ENCODE data around the gene NEGR1.

The NEGR1 gene

GRCh38 chr1:71462247-71462646, 820.1 kb downstream of the NEGR1 start:
- Histone ChIP-seq H3K27ac (ENCODE audit: insufficient read depth, low read length, poor library complexity, severe bottlenecking) (no peak overlapping the region), H3K36me3 (ENCODE audit: control insufficient read depth, insufficient read depth, low read length) (no peaks in the 10 kb centered on the region), H3K4me1 (ENCODE audit: control insufficient read depth, insufficient read depth, low read length, poor library complexity, severe bottlenecking) (no peaks in the 10 kb centered on the region), H3K9me3 (ENCODE audit: control insufficient read depth, low read length) (no peaks in the 10 kb centered on the region), H3K27me3 (replicated peaks; ENCODE audit: control insufficient read depth, insufficient read depth, low read length, poor library complexity, severe bottlenecking) (no peaks in the 10 kb centered on the region), H3K4me3 (ENCODE audit: insufficient read depth, low read depth, low read length, poor library complexity, severe bottlenecking) (no peak overlapping the region)
- no peak for DNase-seq

- Histone ChIP-seq H3K9me3 (ENCODE audit: control insufficient read depth, low read length) (no peaks in the 10 kb centered on the region), H3K27me3 (replicated peaks; ENCODE audit: control insufficient read depth, insufficient read depth, low read length, poor library complexity, severe bottlenecking) (no peaks in the 10 kb centered on the region)
- no peak for DNase-seq
Observed at GRCh38 chr1:71461416-71461815, 820.9 kb downstream of the NEGR1 start.

GRCh38 chr1:71448444-71448843, 833.9 kb downstream of the NEGR1 start:
- no peak for DNase-seq
- no peaks in the 10 kb centered on the region for H3K4me1 ChIP-seq (ENCODE audit: control insufficient read depth, insufficient read depth, low read length, poor library complexity, severe bottlenecking)
- no peak overlapping the region for H3K27ac ChIP-seq (ENCODE audit: insufficient read depth, low read length, poor library complexity, severe bottlenecking)
- H3K4me3 ChIP-seq (ENCODE audit: insufficient read depth, low read depth, low read length, poor library complexity, severe bottlenecking): no peak overlapping the region
- H3K36me3 ChIP-seq (ENCODE audit: control insufficient read depth, insufficient read depth, low read length): no peaks in the 10 kb centered on the region
- H3K9me3 ChIP-seq (ENCODE audit: control insufficient read depth, low read length): no peaks in the 10 kb centered on the region
- H3K27me3 ChIP-seq (replicated peaks; ENCODE audit: control insufficient read depth, insufficient read depth, low read length, poor library complexity, severe bottlenecking): no peaks in the 10 kb centered on the region

More at GRCh38 chr1:71461416-71461815, 820.9 kb downstream of the NEGR1 start:
- no peak overlapping the region for H3K27ac ChIP-seq (ENCODE audit: insufficient read depth, low read length, poor library complexity, severe bottlenecking)
- H3K36me3 ChIP-seq (ENCODE audit: control insufficient read depth, insufficient read depth, low read length): no peaks in the 10 kb centered on the region
- no peaks in the 10 kb centered on the region for H3K4me1 ChIP-seq (ENCODE audit: control insufficient read depth, insufficient read depth, low read length, poor library complexity, severe bottlenecking)
- H3K4me3 ChIP-seq (ENCODE audit: insufficient read depth, low read depth, low read length, poor library complexity, severe bottlenecking): no peak overlapping the region

GRCh38 chr1:71438626-71439025, 843.7 kb downstream of the NEGR1 start:
- Histone ChIP-seq H3K27me3 (replicated peaks; ENCODE audit: control insufficient read depth, insufficient read depth, low read length, poor library complexity, severe bottlenecking) (no peaks in the 10 kb centered on the region), H3K4me1 (ENCODE audit: control insufficient read depth, insufficient read depth, low read length, poor library complexity, severe bottlenecking) (no peaks in the 10 kb centered on the region), H3K36me3 (ENCODE audit: control insufficient read depth, insufficient read depth, low read length) (no peaks in the 10 kb centered on the region), H3K27ac (ENCODE audit: insufficient read depth, low read length, poor library complexity, severe bottlenecking) (no peak overlapping the region), H3K4me3 (ENCODE audit: insufficient read depth, low read depth, low read length, poor library complexity, severe bottlenecking) (no peak overlapping the region), H3K9me3 (ENCODE audit: control insufficient read depth, low read length) (no peaks in the 10 kb centered on the region)
- no peak for DNase-seq

- Histone ChIP-seq H3K36me3 (ENCODE audit: control insufficient read depth, insufficient read depth, low read length) (no peaks in the 10 kb centered on the region), H3K4me3 (ENCODE audit: insufficient read depth, low read depth, low read length, poor library complexity, severe bottlenecking) (no peak overlapping the region), H3K27ac (ENCODE audit: insufficient read depth, low read length, poor library complexity, severe bottlenecking) (no peak overlapping the region), H3K4me1 (ENCODE audit: control insufficient read depth, insufficient read depth, low read length, poor library complexity, severe bottlenecking) (no peaks in the 10 kb centered on the region), H3K9me3 (ENCODE audit: control insufficient read depth, low read length) (no peaks in the 10 kb centered on the region), H3K27me3 (replicated peaks; ENCODE audit: control insufficient read depth, insufficient read depth, low read length, poor library complexity, severe bottlenecking) (no peaks in the 10 kb centered on the region)
- no peak for DNase-seq
Observed at GRCh38 chr1:71435951-71436350, 846.4 kb downstream of the NEGR1 start.

GRCh38 chr1:71434240-71434639, 848.1 kb downstream of the NEGR1 start:
- Histone ChIP-seq H3K27ac (ENCODE audit: insufficient read depth, low read length, poor library complexity, severe bottlenecking) (no peak overlapping the region), H3K9me3 (ENCODE audit: control insufficient read depth, low read length) (no peaks in the 10 kb centered on the region), H3K36me3 (ENCODE audit: control insufficient read depth, insufficient read depth, low read length) (no peaks in the 10 kb centered on the region), H3K4me1 (ENCODE audit: control insufficient read depth, insufficient read depth, low read length, poor library complexity, severe bottlenecking) (no peaks in the 10 kb centered on the region), H3K27me3 (replicated peaks; ENCODE audit: control insufficient read depth, insufficient read depth, low read length, poor library complexity, severe bottlenecking) (no peaks in the 10 kb centered on the region), H3K4me3 (ENCODE audit: insufficient read depth, low read depth, low read length, poor library complexity, severe bottlenecking) (no peak overlapping the region)
- no peak for DNase-seq

- Histone ChIP-seq H3K27ac (ENCODE audit: insufficient read depth, low read length, poor library complexity, severe bottlenecking) (no peak overlapping the region), H3K4me1 (ENCODE audit: control insufficient read depth, insufficient read depth, low read length, poor library complexity, severe bottlenecking) (no peaks in the 10 kb centered on the region), H3K27me3 (replicated peaks; ENCODE audit: control insufficient read depth, insufficient read depth, low read length, poor library complexity, severe bottlenecking) (no peaks in the 10 kb centered on the region), H3K9me3 (ENCODE audit: control insufficient read depth, low read length) (no peaks in the 10 kb centered on the region), H3K36me3 (ENCODE audit: control insufficient read depth, insufficient read depth, low read length) (no peaks in the 10 kb centered on the region), H3K4me3 (ENCODE audit: insufficient read depth, low read depth, low read length, poor library complexity, severe bottlenecking) (no peak overlapping the region)
- no peak for DNase-seq
Observed at GRCh38 chr1:71428029-71428428, 854.3 kb downstream of the NEGR1 start.

- H3K9me3 ChIP-seq (ENCODE audit: control insufficient read depth, low read length): no peaks in the 10 kb centered on the region
- H3K27me3 ChIP-seq (replicated peaks; ENCODE audit: control insufficient read depth, insufficient read depth, low read length, poor library complexity, severe bottlenecking): no peaks in the 10 kb centered on the region
- DNase-seq: no peak
- no peak overlapping the region for H3K27ac ChIP-seq (ENCODE audit: insufficient read depth, low read length, poor library complexity, severe bottlenecking)
- no peaks in the 10 kb centered on the region for H3K4me1 ChIP-seq (ENCODE audit: control insufficient read depth, insufficient read depth, low read length, poor library complexity, severe bottlenecking)
- no peak overlapping the region for H3K4me3 ChIP-seq (ENCODE audit: insufficient read depth, low read depth, low read length, poor library complexity, severe bottlenecking)
- H3K36me3 ChIP-seq (ENCODE audit: control insufficient read depth, insufficient read depth, low read length): no peaks in the 10 kb centered on the region
Observed at GRCh38 chr1:71427066-71427465, 855.3 kb downstream of the NEGR1 start.

GRCh38 chr1:71424536-71424935, 857.8 kb downstream of the NEGR1 start:
- Histone ChIP-seq H3K4me1 (ENCODE audit: control insufficient read depth, insufficient read depth, low read length, poor library complexity, severe bottlenecking) (no peaks in the 10 kb centered on the region), H3K36me3 (ENCODE audit: control insufficient read depth, insufficient read depth, low read length) (no peaks in the 10 kb centered on the region), H3K27ac (ENCODE audit: insufficient read depth, low read length, poor library complexity, severe bottlenecking) (no peak overlapping the region), H3K9me3 (ENCODE audit: control insufficient read depth, low read length) (no peaks in the 10 kb centered on the region), H3K4me3 (ENCODE audit: insufficient read depth, low read depth, low read length, poor library complexity, severe bottlenecking) (no peak overlapping the region), H3K27me3 (replicated peaks; ENCODE audit: control insufficient read depth, insufficient read depth, low read length, poor library complexity, severe bottlenecking) (no peaks in the 10 kb centered on the region)
- DNase-seq: no peak

- Histone ChIP-seq H3K27ac (ENCODE audit: insufficient read depth, low read length, poor library complexity, severe bottlenecking) (no peak overlapping the region), H3K4me3 (ENCODE audit: insufficient read depth, low read depth, low read length, poor library complexity, severe bottlenecking) (no peak overlapping the region), H3K27me3 (replicated peaks; ENCODE audit: control insufficient read depth, insufficient read depth, low read length, poor library complexity, severe bottlenecking) (no peaks in the 10 kb centered on the region), H3K9me3 (ENCODE audit: control insufficient read depth, low read length) (no peaks in the 10 kb centered on the region), H3K36me3 (ENCODE audit: control insufficient read depth, insufficient read depth, low read length) (no peaks in the 10 kb centered on the region), H3K4me1 (ENCODE audit: control insufficient read depth, insufficient read depth, low read length, poor library complexity, severe bottlenecking) (no peaks in the 10 kb centered on the region)
- no peak for DNase-seq
Observed at GRCh38 chr1:71422221-71422620, 860.1 kb downstream of the NEGR1 start.

- DNase-seq: no peak
- no peaks in the 10 kb centered on the region for H3K27me3 ChIP-seq (replicated peaks; ENCODE audit: control insufficient read depth, insufficient read depth, low read length, poor library complexity, severe bottlenecking)
- no peak overlapping the region for H3K4me3 ChIP-seq (ENCODE audit: insufficient read depth, low read depth, low read length, poor library complexity, severe bottlenecking)
- no peak overlapping the region for H3K27ac ChIP-seq (ENCODE audit: insufficient read depth, low read length, poor library complexity, severe bottlenecking)
- H3K4me1 ChIP-seq (ENCODE audit: control insufficient read depth, insufficient read depth, low read length, poor library complexity, severe bottlenecking): no peaks in the 10 kb centered on the region
- no peaks in the 10 kb centered on the region for H3K36me3 ChIP-seq (ENCODE audit: control insufficient read depth, insufficient read depth, low read length)
- H3K9me3 ChIP-seq (ENCODE audit: control insufficient read depth, low read length): no peaks in the 10 kb centered on the region
Observed at GRCh38 chr1:71417421-71417820, 864.9 kb downstream of the NEGR1 start.

Data from effector memory CD4-positive, alpha-beta T cell (primary cell).